ENCODE data around the gene TMCO5A.

Gene TMCO5A

GRCh38 chr15:37934340-37934739, at the start of gene TMCO5A:
Gene TMCO5A, plus strand, starts transcription at chr15:37934640. Its CDS starts 1,684 bp downstream, at chr15:37936324.
- ChIA-PET CTCF (no interaction called here), POLR2A (no interaction called here)
- no peak for TF ChIP-seq CTCF (IDR thresholded peaks at IDR 0.05; ENCODE audit: control extremely low read depth, extremely low read depth, low read depth, missing control alignments)
- no peak for DNase-seq (ENCODE audit: extremely low spot score)

GRCh38 chr15:37885651-37886050, 48.8 kb upstream of the TMCO5A start:
- CTCF ChIA-PET = no interaction called here
- no peak for DNase-seq (ENCODE audit: extremely low spot score)
- no peak for TF ChIP-seq CTCF (IDR thresholded peaks at IDR 0.05; ENCODE audit: control extremely low read depth, extremely low read depth, low read depth, missing control alignments)
- POLR2A ChIA-PET = no interaction called here

- ChIA-PET CTCF (no interaction called here), POLR2A (no interaction called here)
- no peak for DNase-seq (ENCODE audit: extremely low spot score)
- TF ChIP-seq CTCF (IDR thresholded peaks at IDR 0.05; ENCODE audit: control extremely low read depth, extremely low read depth, low read depth, missing control alignments) = no peak
Measured at GRCh38 chr15:37888356-37888755, 46.1 kb upstream of the TMCO5A start.

GRCh38 chr15:37891766-37892368, 42.6 kb upstream of the TMCO5A start:
- POLR2A ChIA-PET = no interaction called here
- TF ChIP-seq CTCF (IDR thresholded peaks at IDR 0.05; ENCODE audit: control extremely low read depth, extremely low read depth, low read depth, missing control alignments) = peak; percentile 66
- no peak for DNase-seq (ENCODE audit: extremely low spot score)
- CTCF ChIA-PET = interaction anchor here (0.6 to 3.9 kb wide), 15 partner anchors 10 to 1391 kb away, joined by 3 to 40 read pairs (median 4); no protein-coding TSS in a partner anchor

- no peak for TF ChIP-seq CTCF (IDR thresholded peaks at IDR 0.05; ENCODE audit: control extremely low read depth, extremely low read depth, low read depth, missing control alignments)
- ChIA-PET CTCF (interaction anchor here (2.1 to 3.9 kb wide), 3 partner anchors 9 to 40 kb away, joined by 7 to 40 read pairs (median 24); no protein-coding TSS in a partner anchor), POLR2A (no interaction called here)
- no peak for DNase-seq (ENCODE audit: extremely low spot score)
Measured at GRCh38 chr15:37893309-37893708, 41.1 kb upstream of the TMCO5A start.

- no peak for TF ChIP-seq CTCF (IDR thresholded peaks at IDR 0.05; ENCODE audit: control extremely low read depth, extremely low read depth, low read depth, missing control alignments)
- DNase-seq (ENCODE audit: extremely low spot score) = no peak
- POLR2A ChIA-PET = no interaction called here
- CTCF ChIA-PET = no interaction called here
Measured at GRCh38 chr15:37898362-37898761, 36.1 kb upstream of the TMCO5A start.

Measured in GM10248 (cell line).